Left kidney (tissue), 2 donors: ENCODE results near the gene PLAC1. TPM values are rescaled to one million over a fixed set of nuclear protein-coding genes. Genes with fewer than 3 reads are reported as not detected.

ENCODE experiments used
- DNase-seq: peaks from one replicate; pipeline ENCODE4 v3.0.0-alpha.2; 2013
- polyA plus RNA-seq: library from polyadenylated mRNA; unstranded; fragments of 120-200 nt; gene quantifications from one replicate; pipeline ENCODE4 v1.2.1, GENCODE V29; 2013; ENCODE audit not compliant: insufficient read length

The PLAC1 gene
- polyA plus RNA-seq, 1 donor = 4.5 TPM

DNA sequence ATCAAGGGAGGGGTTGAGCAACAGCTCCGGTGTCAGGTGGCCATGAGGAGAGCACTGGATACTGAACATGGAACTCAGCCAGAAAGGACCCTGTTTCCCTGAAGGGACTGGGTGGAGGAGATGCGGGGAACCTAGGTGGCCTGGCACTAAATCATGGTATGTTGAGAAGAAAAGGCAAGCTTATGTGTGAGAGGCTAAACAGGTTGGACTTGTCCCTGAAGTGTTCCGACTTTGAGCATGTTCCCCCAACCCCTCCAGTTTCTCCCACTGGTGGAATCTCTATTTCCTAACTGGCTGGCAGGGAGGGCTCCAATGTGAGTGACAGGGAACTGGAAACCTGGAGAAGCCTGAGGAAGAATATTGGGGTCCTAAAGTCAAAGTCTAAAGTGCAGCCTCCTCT, 69.5 kb downstream of the PLAC1 start:
- no peak for DNase-seq

DNA sequence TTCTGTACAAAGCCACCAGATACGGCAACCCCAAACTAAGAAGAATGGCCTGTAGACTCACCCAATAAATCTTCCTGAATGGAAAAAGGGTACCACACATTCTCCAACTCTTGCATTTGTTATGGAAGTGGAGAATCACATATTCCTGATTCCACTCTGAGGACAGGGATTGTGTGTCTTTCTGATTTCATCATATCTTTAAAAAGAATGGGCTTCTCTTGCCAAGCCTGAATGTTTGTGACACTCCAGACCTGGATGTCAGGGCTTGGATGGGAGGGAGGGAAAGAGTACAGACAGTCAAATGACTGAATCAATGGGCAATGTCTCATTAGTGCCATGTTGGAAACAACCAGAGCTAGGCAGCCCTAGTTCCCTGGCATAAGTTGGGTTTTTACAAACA, 77.4 kb downstream of the PLAC1 start:
- no peak for DNase-seq

DNA sequence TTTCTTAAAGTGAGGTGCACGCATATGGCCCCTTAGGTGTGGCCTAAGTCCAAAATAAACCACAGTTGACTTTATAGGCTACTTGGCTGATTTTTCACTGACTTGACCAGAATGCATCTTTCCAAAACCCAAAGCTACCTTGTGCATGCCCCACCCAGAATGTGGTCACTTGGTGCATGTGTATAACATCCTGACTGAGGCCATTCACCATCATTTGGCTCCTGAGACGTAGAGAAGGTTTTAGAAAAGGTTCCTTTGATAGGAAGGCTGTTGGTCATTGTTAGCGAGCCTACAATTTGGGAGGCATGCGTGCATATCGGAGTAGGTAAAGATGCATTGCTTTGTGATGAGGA, 84.6 kb downstream of the PLAC1 start:
- DNase-seq = no peak

DNA sequence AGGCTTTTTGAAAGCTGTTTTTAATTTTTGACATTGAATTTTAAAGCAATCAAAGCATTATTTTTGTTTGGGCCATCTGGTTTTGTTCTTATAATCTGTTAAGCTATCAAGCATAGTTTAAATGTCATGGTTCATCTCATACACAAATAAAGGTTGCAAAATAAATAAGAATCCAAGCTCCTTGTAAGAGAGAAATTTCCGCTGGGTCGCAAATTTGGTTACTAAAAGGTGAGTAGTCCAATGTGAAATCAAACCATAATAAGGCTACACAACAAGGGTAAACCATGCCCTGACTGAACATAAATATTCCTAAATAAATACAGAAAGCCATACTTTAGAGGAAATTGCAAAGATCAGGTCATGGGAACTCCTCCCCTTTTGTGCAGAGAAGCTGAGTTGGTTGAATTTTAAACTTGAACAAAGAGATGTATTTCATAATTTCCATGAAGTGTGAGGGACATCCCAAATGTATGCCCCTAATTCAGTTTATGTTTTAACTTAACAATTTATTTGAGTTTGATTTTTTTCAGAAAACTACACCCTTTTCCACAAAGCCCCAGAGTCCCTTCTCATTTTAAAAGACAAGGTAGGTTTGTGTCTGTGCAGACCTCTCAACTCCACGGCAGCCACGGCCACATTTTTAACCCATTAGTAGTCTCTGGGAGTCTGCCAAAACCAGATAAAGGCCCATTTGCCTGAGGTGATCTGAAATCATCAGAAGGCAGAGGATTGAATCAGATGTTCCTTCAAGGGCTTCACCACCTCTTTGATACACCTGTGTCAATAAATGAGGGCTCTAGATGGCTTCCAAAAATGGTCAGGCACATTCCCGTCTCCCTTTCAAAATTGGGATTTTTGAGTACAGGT, 85.2 kb downstream of the PLAC1 start:
- no peak for DNase-seq

DNA sequence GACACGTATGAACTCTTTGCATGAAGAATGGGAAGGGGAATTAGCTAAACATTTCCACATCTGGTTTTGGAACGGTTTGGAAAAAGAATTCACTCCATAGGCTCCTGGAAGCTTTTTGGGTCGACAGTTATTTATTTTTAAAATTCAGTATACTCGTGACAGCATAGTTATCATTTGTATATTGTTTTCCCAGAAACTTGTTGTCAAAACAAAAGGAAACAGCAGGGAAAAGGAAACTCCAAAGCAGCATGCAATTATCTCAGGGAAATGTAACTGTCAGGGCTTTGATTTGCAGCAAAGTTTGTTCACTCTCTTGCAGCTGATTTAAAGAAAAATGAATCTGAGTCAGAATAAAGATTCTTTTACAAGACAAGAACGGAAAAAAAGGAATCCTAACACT, 86.5 kb downstream of the PLAC1 start:
- DNase-seq = no peak

DNA sequence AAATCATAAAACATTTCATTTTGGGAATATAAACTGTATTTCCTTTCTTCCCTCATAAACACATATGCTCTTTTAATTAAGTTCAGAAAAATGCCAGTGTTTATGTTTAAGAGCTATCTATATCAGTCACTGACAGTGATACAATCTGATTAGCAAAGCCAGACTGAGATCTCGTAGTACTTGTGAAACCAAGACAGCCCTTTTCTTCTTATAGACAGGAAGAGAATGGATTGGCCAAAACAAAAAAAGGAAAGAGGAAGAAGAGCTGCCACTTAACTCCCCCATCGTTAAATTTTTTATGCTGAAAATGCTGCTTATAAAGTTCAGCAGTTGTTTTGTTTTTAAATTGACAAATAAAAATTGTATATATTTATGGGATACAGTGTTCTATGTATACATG, 87.4 kb downstream of the PLAC1 start:
- DNase-seq = no peak

DNA sequence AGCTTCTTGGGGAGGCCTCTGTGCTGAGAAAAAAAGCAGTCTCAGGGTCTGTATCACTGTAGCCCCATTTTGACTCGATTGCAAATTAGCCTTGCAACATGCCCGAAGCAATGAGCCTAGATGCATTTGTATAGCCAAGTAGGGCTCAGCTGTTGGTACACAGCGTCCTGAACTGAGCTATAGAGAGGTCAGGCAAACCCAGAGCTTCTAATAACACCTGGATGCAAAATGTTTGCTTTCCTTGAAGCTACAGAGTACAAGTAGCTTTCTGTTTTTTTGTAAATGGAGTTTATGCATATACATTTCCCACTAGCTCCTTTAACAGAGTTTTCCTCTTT, 87.8 kb downstream of the PLAC1 start:
- DNase-seq = no peak

DNA sequence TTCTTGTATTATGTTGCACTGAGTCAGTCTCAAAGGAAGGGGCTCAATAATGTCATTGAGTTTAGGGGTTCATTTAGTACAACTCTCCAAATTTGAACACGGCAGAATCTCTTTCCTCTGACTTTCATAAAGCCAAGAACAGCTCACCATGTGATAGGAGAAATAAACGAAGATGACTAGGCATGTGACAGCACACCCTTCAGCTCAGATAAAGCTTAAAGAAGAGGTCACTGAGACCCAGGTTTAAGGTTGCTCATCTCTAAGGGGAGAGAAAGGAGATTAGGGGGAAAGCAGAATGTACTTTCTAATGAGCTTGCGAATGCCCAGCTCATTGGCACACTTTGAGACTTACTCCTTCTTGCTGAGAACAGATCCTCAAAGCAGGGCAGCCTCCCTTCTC, 89.0 kb downstream of the PLAC1 start:
- DNase-seq = no peak

DNA sequence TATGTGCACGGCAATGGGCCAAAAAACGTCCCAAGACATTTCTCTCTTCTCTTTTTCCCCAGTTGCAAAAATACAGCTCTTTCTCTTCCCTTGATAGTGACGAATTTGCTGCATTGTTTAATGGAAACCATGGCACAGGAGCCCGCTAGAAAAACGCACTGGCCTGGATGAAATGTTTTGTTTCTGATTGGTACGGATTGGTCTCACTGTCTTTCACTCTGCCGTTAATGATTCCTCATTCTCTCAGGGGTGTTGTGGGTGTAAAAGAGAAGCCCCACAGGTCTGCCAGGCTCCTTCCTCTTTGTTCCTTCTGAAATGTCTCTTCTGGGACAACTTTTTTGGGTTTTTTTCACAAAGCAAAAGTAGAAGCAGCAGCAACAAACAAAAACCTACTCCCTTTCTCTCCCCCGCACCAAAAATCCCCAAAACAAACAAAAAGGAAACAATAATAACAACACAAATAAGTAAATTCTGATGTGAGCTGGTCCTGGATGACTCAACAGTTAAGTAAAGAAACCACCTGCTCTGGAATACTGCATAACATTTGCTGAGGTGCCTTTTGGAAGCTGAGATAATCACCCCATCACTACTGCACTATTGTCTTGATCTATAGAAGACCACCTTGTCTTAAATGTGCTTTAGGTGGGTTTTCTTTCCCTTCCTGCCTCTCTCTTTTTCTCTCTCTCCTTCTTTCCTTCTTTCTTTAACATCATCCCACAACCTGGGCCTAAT, 89.8 kb downstream of the PLAC1 start:
- DNase-seq = no peak

DNA sequence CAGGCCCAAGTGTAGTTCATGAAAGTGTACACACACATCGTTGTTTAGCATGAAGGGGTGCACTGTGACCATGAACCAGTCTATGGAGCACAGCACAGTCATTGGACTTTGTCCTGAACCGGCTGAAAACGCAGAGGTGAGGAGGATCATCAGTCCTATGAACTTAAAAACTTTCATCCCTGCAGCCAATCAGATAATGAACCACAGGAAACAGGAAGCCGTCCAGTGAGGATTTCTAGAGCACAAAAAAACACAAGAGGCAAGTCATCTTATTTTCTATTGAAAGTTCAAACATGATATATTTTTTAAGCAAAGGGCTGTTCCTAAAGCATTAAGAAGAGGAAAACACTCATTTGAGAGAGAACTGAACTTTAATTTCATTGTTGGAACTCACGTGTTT, 91.8 kb downstream of the PLAC1 start:
- DNase-seq = no peak

DNA sequence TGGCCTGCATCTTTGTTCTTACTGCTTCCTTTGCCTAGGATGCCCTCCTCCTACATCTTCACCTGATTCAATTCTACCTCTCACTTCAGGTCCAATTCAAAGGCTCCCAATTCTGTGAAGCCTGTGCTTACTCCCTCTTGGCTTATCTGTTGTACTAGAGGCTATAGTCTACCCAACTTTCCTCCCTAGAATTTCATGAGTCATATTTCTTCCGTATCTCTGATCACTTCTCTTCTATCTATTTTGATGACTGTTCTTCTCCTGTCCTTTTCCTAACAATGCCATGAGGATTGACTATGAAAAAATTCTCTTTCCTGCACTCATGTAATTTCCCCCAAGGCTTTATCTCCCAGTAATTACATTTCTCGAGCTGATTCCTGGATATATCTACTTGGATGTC, 96.3 kb downstream of the PLAC1 start:
- DNase-seq = no peak

DNA sequence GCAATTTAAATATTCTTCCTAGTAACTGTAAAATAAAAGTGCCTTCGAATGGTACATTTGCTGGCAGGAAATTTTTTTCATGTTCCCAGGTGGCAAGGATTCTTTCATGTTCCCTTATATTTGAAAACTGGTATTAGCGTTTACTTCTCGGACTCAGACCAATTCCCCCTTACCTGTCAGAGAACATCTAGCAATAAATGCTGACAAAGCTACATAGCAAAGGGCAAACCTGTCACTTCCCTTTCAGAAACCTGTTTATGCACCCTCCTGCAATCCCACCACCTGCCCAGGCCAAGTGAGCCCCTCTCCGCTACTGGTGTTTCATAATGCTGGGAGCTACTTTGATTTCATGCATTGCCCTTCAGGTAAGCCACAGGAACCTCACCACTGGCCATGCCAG, 100.1 kb downstream of the PLAC1 start:
- no peak for DNase-seq

DNA sequence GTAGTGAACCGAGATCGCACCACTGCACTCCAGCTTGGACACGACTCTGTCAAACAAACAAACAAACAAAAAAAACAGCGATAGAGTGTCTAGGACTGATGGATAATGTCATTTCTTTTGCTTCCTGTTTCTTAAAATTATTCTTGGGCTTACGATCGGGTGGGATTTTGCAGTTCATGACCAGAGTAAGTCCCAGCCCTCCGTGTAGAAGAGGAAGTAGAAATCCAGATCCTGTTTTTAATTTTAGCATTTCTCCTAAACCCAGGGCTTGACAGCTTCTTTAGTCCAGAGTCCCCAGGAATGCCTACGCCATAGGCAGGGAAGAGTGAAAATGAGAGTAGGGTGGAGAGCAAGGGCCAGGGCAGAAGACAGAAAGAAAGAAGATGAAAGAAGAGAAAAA, 104.0 kb downstream of the PLAC1 start:
- DNase-seq = no peak

DNA sequence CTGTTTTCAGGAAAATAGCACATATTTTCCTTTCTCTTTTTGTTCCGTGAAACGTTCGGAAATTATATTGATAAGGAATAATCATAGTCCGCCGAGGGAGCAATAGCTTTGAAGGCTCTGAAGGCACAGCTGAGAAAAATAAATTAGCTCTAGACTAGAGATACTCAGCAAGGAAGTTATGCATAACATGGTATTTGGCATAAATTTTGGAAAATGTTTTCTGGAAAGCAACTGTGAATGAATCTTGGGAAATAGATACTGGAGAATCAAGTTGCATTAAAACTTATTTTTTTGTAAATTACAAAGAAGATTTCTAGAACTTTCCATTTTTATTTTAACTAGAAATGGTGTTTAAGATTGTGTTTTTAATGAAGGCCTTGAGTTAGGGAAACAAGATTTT, 105.9 kb downstream of the PLAC1 start:
- no peak for DNase-seq

DNA sequence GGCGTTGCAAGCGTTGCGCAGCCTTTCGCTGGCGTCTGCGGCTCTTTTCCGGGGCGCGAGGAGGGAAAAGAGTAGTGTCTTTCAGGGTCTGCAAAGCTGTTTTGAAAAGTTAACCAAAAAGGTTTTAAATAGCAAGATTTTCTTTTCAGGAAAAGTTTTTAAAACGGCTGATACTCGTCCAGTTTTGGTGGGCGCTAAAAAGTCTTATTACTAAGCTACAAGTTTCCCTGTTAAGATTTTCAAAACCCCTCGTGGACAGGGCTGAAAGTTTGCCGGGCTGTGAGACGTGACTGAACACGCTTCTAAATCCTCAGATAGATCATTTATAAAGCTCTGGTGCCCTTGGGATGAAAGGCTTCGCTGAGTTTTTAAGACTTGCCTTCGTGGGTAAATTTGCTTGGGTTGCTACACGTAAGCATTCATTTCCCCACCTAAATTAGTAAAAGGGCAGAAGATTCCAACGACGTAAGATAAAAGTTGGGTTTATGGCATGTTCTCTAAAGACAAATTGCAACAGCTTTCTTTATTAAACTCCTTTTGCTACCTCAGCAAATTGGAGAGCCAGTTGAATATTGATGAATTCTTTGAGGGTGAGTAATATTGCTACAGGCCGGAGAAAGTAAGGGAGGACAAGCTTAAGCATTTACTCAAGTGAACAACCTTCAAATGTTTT, 106.8 kb downstream of the PLAC1 start:
- DNase-seq = no peak

DNA sequence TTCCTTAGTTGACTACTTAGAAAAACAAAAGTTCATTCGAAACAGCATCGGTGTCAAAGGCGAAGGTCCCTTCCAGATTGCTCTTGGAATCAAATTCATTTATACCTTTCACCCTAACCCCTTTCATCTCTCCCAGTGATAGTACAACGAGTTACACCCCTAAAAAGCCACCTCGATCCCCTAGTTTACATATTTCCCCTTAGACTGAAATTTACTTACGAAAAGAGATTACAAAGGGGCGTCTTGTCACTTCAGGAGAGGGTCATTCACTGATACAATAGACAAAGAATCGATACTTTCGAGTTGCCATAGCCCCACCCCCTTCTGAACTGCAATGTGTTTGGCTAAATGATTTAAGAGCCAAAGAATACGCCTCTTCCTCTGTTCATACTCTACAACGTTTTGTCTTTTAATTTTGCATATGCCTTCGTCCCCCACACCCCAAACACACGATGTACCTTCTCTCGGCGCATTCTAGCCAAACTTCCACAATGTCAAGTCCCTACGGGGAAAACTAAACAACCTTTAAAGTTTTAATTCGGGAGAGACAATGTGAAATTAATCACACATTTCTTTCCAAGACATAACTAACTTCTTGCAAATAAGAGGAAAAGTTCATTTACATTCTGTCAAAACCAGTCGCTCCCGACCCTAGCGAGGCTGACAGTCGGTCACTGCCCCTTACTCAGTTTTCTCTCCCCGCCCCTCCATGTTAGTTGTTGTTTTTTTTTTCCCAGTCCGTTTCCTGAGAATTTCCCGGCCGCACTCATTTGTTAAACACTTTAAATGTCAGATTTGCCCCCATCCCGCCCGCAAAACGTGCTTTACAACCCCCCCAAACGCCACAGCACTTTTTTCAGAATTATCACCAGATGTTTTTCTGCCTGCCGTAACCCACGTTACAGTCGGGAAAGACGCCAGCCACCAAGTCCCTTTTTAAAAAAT, 109.7 kb downstream of the PLAC1 start:
- no peak for DNase-seq

DNA sequence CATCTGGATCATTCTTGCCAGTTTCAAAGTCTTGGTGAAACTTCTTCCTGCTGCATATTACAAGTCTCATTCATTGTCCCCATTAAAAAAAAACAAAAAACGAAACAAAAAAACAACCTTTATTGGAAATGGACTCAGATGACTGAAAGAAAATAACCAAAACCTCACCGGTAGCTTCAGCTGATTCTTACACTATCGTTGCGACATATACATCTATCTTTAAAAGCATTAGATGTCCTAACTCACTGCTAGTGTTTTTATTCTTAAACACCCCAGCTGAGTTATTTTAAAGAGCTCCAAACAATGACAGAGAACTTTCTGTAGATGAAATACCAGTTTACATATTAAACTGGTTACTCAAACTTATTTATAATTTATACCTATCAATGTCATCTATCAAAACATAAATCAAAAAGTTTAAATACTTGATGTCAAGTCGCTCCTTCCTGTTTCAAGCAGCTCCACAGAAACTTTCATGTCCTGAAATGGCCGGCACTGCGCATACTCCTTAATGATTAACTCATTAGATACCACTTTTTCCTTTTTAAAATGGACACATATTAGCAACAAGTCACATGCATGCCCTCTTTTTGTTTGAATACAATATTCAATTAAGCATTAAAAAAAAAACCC, 111.1 kb downstream of the PLAC1 start:
- DNase-seq = no peak

DNA sequence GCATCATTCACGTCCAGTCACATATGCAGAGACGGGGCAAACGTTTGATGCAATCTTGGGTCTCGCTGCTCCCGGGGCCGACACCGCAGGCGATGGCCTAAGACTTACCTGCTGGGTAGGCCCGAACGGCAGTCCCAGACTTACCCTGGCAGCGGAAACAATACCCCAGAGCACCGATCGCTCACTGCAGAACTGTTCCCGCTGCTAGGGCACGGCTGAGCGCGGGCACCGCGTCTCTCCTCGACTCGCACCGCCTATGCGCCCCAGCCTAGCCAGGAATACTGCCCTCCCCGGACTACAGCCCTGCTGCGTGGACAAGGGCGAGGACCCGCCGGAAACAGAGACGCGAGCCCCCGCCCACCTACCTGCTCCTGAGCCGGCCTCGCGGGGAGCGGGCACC, 112.1 kb downstream of the PLAC1 start:
- DNase-seq = no peak

DNA sequence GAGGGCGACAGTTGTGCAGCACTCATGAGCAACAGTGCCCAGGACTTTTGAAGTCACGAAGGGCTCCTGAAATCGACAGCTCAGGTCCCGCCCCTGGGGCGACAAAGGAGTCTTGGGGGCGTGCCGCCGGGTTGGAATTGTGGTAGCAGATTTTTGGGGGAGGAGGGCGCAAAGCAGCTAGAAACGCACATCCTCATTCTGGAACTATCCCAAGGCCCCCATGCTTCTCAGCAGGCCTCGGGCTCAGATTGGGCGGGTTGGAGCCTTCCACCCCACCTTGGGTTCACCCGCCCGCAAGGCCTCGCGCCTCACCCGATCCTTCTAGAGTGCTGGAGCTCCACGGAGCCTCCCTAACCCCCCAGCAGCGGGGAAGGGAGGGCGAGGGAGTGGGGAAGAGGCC, 112.8 kb downstream of the PLAC1 start:
- DNase-seq = no peak

DNA sequence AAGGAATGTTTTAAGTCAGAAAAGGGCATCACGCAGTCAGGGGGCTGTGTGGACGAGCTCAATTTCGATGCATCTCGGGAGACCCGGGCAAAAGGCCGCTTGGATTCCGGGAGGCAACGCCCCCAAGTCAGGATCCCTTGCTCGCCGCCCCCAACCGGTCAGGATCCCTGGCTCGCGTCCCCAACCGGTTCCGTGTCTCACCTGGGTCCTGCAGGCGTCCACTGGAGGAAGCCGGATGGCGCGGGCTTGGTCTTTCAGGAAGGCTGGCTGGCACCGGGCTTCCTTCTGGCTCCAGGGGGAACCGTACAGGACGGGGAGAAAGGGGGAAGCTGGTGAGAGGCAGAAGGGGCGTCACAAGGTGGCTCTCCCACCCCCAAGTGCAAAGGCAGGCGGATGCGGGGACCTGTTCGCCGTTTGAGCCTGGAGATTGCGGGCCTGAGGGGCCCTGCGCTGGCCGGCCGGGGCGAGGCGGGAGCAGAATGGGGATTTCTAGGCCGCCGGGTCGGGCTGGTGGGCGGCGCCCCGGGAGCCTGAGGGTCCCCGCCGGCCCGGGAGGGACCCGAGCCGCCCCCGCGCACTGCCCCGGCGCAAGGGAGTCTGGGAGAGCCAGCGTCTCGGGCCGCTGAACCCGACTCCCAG, 113.6 kb downstream of the PLAC1 start:
- DNase-seq = no peak

DNA sequence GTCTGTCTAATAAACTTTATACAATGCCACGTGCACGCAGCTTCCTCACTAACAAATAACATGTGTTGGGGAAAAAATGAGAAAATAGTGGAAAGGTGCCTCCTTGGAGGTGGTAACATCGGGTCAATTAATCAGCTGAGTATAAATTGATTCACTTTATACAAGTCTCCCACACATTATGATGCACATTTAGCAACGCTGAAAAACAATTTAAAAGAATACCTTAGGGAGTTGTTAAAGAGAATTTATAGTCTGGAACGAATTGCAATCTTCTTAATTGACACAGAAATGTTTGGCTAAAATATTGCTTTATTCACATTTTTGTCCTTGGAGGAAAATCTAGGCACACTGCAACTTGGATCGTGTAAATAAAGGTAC, 114.1 kb downstream of the PLAC1 start:
- DNase-seq = no peak
